ENCODE results near the gene EXD3.

EXD3 gene

GRCh38 chr9:137444106-137444790, 21.3 kb upstream of the EXD3 start:
- H3K9ac ChIP-seq (ENCODE audit: low read depth, low read length): no peak overlapping the region
- H3K27ac ChIP-seq (ENCODE audit: low read depth, low read length): no peak overlapping the region
- 88% methylated on average over 14 of the region's 14 CpGs for WGBS

DNA sequence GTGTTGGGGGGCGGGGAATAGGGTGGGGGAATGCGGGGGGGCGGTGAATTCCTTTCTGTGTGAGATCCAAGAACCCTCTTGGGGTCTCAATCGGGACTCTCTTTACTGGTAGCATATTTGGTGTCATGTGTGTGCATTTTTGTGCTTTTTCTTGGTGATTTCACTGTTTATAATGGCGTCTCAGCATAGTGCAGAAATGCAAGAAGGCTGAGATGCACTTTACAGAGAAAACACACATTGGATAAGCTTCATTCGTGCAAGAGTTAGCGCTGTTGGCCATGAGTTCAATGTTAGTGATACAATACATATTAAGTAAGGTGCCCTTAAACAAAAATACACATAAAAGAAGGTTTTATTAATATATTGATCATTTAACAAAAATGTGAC, 19.0 kb upstream of the EXD3 start:
- WGBS: 8% methylated on average over 6 of the region's 7 CpGs
- Histone ChIP-seq H3K9me3 (ENCODE audit: insufficient read depth, low read depth, low read length) (no peaks in the 10 kb centered on the region), H3K27me3 (ENCODE audit: insufficient read depth, low read length) (peaks cover 7% of the 10 kb centered on the region; the same call in 1 of the 2 replicates), H3K4me1 (ENCODE audit: insufficient read depth, low read length) (peaks cover 3% of the 10 kb centered on the region; the same call in 1 of the 2 replicates), H3K4me3 (ENCODE audit: low read length) (peak overlapping the region; percentile 38; the same call in 1 of the 2 replicates), H3K36me3 (ENCODE audit: insufficient read depth, low read length) (no peaks in the 10 kb centered on the region), H3K27ac (ENCODE audit: low read depth, low read length) (no peak overlapping the region), H3K9ac (ENCODE audit: low read depth, low read length) (no peak overlapping the region)

More at GRCh38 chr9:137444106-137444790, 21.3 kb upstream of the EXD3 start:
- Histone ChIP-seq H3K27me3 (ENCODE audit: insufficient read depth, low read length) (peaks cover 7% of the 10 kb centered on the region; the same call in 1 of the 2 replicates), H3K9me3 (ENCODE audit: insufficient read depth, low read depth, low read length) (no peaks in the 10 kb centered on the region), H3K4me1 (ENCODE audit: insufficient read depth, low read length) (peaks cover 3% of the 10 kb centered on the region; the same call in 1 of the 2 replicates), H3K36me3 (ENCODE audit: insufficient read depth, low read length) (peaks cover 7% of the 10 kb centered on the region; the same call in 1 of the 2 replicates), H3K4me3 (ENCODE audit: low read length) (no peak overlapping the region)

- Histone ChIP-seq H3K9ac (ENCODE audit: low read depth, low read length) (no peak within 1 kb of the TSS), H3K9me3 (ENCODE audit: insufficient read depth, low read depth, low read length) (no peaks in the 10 kb centered on the region), H3K36me3 (ENCODE audit: insufficient read depth, low read length) (no peaks in the 10 kb centered on the region), H3K27ac (ENCODE audit: low read depth, low read length) (no peak within 1 kb of the TSS), H3K27me3 (ENCODE audit: insufficient read depth, low read length) (peaks cover 7% of the 10 kb centered on the region; the same call in 1 of the 2 replicates), H3K4me1 (ENCODE audit: insufficient read depth, low read length) (peaks cover 3% of the 10 kb centered on the region; the same call in 1 of the 2 replicates), H3K4me3 (ENCODE audit: low read length) (peak within 1 kb of the TSS; percentile 50)
- 2% methylated on average over 54 of the region's 62 CpGs for WGBS
Measured at GRCh38 chr9:137441289-137441934, 18.4 kb upstream of the EXD3 start, which contains the start of gene ENTPD8. ENTPD8 (minus strand) TSS chr9:137441357; CDS start chr9:137438285, 3,072 bp downstream.

- Histone ChIP-seq H3K9ac (ENCODE audit: low read depth, low read length) (no peak overlapping the region), H3K9me3 (ENCODE audit: insufficient read depth, low read depth, low read length) (no peaks in the 10 kb centered on the region), H3K36me3 (ENCODE audit: insufficient read depth, low read length) (no peaks in the 10 kb centered on the region), H3K4me3 (ENCODE audit: low read length) (no peak overlapping the region), H3K27me3 (ENCODE audit: insufficient read depth, low read length) (peaks cover 7% of the 10 kb centered on the region; the same call in 1 of the 2 replicates), H3K4me1 (ENCODE audit: insufficient read depth, low read length) (no peaks in the 10 kb centered on the region; the same call in 1 of the 2 replicates), H3K27ac (ENCODE audit: low read depth, low read length) (no peak overlapping the region)
- WGBS: 87% methylated on average over 18 of the region's 18 CpGs
Measured at GRCh38 chr9:137439158-137439714, 16.3 kb upstream of the EXD3 start.

GRCh38 chr9:137438591-137439157, 15.7 kb upstream of the EXD3 start:
- Histone ChIP-seq H3K27ac (ENCODE audit: low read depth, low read length) (no peak overlapping the region), H3K9me3 (ENCODE audit: insufficient read depth, low read depth, low read length) (no peaks in the 10 kb centered on the region), H3K36me3 (ENCODE audit: insufficient read depth, low read length) (no peaks in the 10 kb centered on the region), H3K9ac (ENCODE audit: low read depth, low read length) (no peak overlapping the region), H3K4me3 (ENCODE audit: low read length) (no peak overlapping the region), H3K27me3 (ENCODE audit: insufficient read depth, low read length) (peaks cover 7% of the 10 kb centered on the region; the same call in 1 of the 2 replicates), H3K4me1 (ENCODE audit: insufficient read depth, low read length) (no peaks in the 10 kb centered on the region; the same call in 1 of the 2 replicates)
- 92% methylated on average over 22 of the region's 22 CpGs for WGBS

DNA sequence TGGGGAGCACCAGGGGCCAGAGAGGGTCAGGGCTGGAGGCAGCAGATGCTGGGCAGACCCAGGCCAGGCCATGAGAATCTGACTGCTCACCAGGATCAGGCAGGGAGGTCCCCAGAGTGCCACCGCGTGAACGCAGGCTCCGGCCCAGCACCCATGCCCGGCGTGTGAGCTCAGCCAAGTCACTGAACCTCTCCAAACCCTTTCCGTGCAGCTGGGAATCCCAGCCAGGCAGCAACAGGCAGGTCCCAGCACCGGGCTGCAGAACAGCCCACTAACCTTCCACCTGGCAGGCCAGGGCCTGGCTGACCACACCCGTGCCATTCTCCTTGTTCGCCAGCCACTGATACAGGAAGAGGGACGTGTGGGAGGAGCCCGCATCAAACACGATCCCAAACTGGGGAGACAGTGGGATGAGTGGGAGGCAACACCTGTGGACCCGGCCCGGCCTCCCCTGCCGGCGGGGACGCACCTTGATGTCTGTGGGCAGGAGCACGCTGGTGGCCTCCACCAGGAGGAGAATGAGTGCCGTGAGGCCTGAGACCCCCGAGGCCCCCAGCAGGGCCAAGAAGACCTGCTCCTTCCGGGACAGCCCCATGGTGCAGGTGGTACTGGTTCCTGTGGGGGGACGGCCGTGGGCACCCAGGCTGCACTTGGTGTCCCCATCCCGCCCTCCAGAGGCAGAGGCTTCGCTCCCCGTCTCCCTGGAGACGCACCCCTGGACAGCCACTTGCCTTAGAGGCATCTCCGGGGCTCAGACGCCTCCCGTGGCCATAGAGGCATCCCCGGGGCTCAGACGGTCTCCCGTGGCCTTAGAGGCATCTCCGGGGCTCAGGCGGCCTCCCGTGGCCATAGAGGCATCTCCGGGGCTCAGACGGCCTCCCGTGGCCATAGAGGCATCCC, 15.0 kb upstream of the EXD3 start:
- peaks cover 7% of the 10 kb centered on the region; the same call in 1 of the 2 replicates for H3K27me3 ChIP-seq (ENCODE audit: insufficient read depth, low read length)
- H3K36me3 ChIP-seq (ENCODE audit: insufficient read depth, low read length): no peaks in the 10 kb centered on the region
- no peak overlapping the region for H3K4me3 ChIP-seq (ENCODE audit: low read length)
- H3K27ac ChIP-seq (ENCODE audit: low read depth, low read length): no peak overlapping the region
- WGBS: 93% methylated on average over 40 of the region's 40 CpGs
- no peaks in the 10 kb centered on the region for H3K9me3 ChIP-seq (ENCODE audit: insufficient read depth, low read depth, low read length)
- no peaks in the 10 kb centered on the region; the same call in 1 of the 2 replicates for H3K4me1 ChIP-seq (ENCODE audit: insufficient read depth, low read length)
- H3K9ac ChIP-seq (ENCODE audit: low read depth, low read length): no peak overlapping the region

DNA sequence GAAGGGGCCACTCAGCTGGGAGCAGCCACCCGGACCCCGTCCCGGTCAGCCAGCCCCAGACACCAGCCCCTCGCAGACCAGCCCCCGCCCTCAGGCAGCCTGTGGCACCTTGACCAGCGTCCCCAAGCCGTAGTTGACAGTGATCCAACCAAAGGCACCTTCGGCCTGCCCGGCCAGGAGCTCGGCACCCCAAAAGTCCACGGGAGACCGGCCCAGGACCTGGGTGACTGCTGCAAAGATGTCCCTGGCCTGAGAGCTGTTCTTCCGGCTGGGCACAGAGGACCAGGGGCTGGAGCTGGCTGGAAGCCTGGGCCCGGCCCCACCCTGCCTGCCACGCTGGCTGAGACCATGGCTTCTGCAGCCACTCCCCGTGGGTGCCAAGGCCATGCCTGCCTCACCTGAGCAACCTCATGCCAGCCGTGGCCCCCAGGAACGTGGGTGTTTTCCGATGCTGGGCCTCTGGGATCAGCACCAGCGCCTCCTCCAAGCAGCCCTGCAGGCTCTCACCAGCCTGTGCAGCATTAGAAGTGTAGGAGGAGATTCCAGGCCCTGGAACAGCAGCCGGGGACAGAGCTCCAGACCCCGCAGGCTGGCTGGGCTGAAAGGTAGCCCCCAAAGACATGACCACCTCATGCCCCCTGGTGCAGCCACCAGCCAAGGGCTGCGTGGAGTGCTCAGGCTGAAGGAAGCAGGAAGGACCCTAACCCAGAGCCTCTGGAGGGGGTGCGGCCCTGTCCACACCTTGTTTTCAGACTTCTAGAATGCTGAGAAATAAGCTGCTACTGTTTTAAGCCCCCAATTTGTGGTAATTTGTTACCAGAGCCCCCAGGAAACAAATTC, 14.0 kb upstream of the EXD3 start:
- peaks cover 1% of the 10 kb centered on the region; the same call in 1 of the 2 replicates for H3K27me3 ChIP-seq (ENCODE audit: insufficient read depth, low read length)
- no peaks in the 10 kb centered on the region for H3K36me3 ChIP-seq (ENCODE audit: insufficient read depth, low read length)
- H3K4me1 ChIP-seq (ENCODE audit: insufficient read depth, low read length): no peaks in the 10 kb centered on the region; the same call in 1 of the 2 replicates
- H3K4me3 ChIP-seq (ENCODE audit: low read length): no peak overlapping the region
- WGBS: 93% methylated on average over 24 of the region's 24 CpGs
- H3K9ac ChIP-seq (ENCODE audit: low read depth, low read length): no peak overlapping the region
- no peak overlapping the region for H3K27ac ChIP-seq (ENCODE audit: low read depth, low read length)
- H3K9me3 ChIP-seq (ENCODE audit: insufficient read depth, low read depth, low read length): no peaks in the 10 kb centered on the region

DNA sequence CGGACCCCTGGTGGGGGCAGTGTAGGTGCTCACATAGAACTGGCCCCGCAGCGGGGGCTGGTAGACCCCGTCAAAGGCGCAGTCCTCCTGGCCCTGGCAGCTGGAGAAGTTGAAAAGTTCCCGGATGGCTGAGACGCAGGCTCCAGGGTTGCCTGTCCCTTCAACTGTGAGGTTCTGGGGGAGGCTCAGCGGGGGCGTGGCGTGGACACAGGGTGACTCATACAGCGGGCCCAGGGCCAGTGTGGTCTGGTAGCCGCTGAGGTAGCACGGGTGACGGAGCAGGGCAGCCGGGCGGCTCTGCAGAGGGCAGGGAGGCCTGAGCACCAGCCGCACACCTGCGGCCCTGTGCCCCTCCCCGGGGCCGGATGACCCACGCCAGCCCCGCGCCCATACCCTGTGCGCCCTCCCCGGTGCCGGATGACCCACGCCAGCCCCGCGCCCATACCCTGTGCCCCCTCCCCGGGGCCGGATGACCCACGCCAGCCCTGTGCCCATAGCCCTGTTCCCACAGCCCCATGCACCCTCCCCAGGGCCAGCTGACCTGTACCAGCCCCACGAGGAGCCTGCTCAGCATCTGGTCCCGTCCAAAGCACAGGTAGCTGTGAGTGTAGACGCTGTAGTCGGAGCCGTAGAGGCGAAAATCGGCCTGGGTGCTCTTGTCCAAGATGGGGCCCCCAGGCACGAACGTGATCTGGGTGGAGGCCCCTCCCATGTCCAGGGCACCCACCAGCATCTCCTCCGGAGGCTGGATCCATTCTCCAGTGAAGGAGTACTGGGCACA, 13.2 kb upstream of the EXD3 start:
- H3K36me3 ChIP-seq (ENCODE audit: insufficient read depth, low read length): no peaks in the 10 kb centered on the region
- WGBS: 92% methylated on average over 42 of the region's 42 CpGs
- no peaks in the 10 kb centered on the region for H3K9me3 ChIP-seq (ENCODE audit: insufficient read depth, low read depth, low read length)
- H3K4me1 ChIP-seq (ENCODE audit: insufficient read depth, low read length): no peaks in the 10 kb centered on the region
- H3K9ac ChIP-seq (ENCODE audit: low read depth, low read length): no peak overlapping the region
- H3K4me3 ChIP-seq (ENCODE audit: low read length): no peak overlapping the region
- no peak overlapping the region for H3K27ac ChIP-seq (ENCODE audit: low read depth, low read length)
- H3K27me3 ChIP-seq (ENCODE audit: insufficient read depth, low read length): no peaks in the 10 kb centered on the region

- no peak overlapping the region for H3K27ac ChIP-seq (ENCODE audit: low read depth, low read length)
- H3K9me3 ChIP-seq (ENCODE audit: insufficient read depth, low read depth, low read length): no peaks in the 10 kb centered on the region
- no peaks in the 10 kb centered on the region for H3K27me3 ChIP-seq (ENCODE audit: insufficient read depth, low read length)
- no peak overlapping the region for H3K9ac ChIP-seq (ENCODE audit: low read depth, low read length)
- no peak overlapping the region for H3K4me3 ChIP-seq (ENCODE audit: low read length)
- H3K4me1 ChIP-seq (ENCODE audit: insufficient read depth, low read length): no peaks in the 10 kb centered on the region
- no peaks in the 10 kb centered on the region for H3K36me3 ChIP-seq (ENCODE audit: insufficient read depth, low read length)
- 90% methylated on average over 20 of the region's 20 CpGs for WGBS
Measured at GRCh38 chr9:137435381-137435891, 12.5 kb upstream of the EXD3 start.
